B cell (primary cell): ENCODE data around the gene ORC5. TPM values are rescaled to one million over a fixed set of nuclear protein-coding genes. Genes with fewer than 3 reads are reported as not detected.

Experiments
- ATAC-seq: fragments of 200-7000 bp; cut with Tn5 transposase; one replicate; pipeline ENCODE4 v1.10.0; 2021; ENCODE audit warnings: low read depth, mild to moderate bottlenecking, moderate number of reproducible peaks, moderate library complexity
- CTCF ChIA-PET: fragments of 350-600 bp; sonication (Branson Sonifier 250); formaldehyde crosslinking; loops from one replicate; lab custom pipeline; 2021; ENCODE audit warnings: antibody characterized with exemption, inconsistent platforms; lab: Charles Lee
- POLR2A ChIA-PET: fragments of 350-600 bp; sonication (Branson Sonifier 250); formaldehyde crosslinking; loops from one replicate; lab custom pipeline; 2021; ENCODE audit warnings: antibody characterized with exemption; lab: Charles Lee
- DNase-seq: peaks from one replicate; pipeline ENCODE4 v3.0.0; 2013
- H2AFZ ChIP-seq: 2 replicates; pipeline ENCODE4 v1.6.1; 2012; ENCODE audit warnings: mild to moderate bottlenecking, low read depth, low read length; ENCODE audit not compliant: insufficient read depth, poor library complexity, severe bottlenecking
- H3K27ac ChIP-seq, 2 donors: 1 replicate in 1 of 2; 2 replicates in 1 of 2; pipeline ENCODE4 v1.5.1; 2012 to 2013; ENCODE audit warnings: low read length in 2 of 2, mild to moderate bottlenecking in 2 of 2, moderate library complexity in 1 of 2
- H3K27me3 ChIP-seq, 4 experiments: fragments of 200-600 bp in 1 of 4; sonication (generic) in 1 of 4; replicated peaks in 1 of 4; 1 replicate in 2 of 4; 2 replicates in 2 of 4; pipeline versions ENCODE4 v1.6.1 to v1.7.0; 2013 to 2016; ENCODE audit warnings: low read length in 3 of 4, mild to moderate bottlenecking in 2 of 4, mixed read lengths in 1 of 4, moderate library complexity in 1 of 4; ENCODE audit not compliant: insufficient read depth in 4 of 4, control insufficient read depth in 3 of 4; ENCODE audit errors: control extremely low read depth in 1 of 4
- H3K36me3 ChIP-seq, 2 experiments: replicated peaks in 1 of 2; 1 replicate in 1 of 2; 2 replicates in 1 of 2; pipeline versions ENCODE4 v1.6.1 to v1.7.1; 2013; ENCODE audit warnings: low read length in 1 of 2; ENCODE audit not compliant: insufficient read depth in 2 of 2, control insufficient read depth in 1 of 2; ENCODE audit errors: control extremely low read depth in 1 of 2, extremely low read depth in 1 of 2
- H3K4me1 ChIP-seq, 2 donors: fragments of 200-600 bp in 1 of 2; sonication (generic) in 1 of 2; 1 replicate in 1 of 2; 2 replicates in 1 of 2; pipeline versions ENCODE4 v1.5.1 to v1.6.1; 2013 to 2017; ENCODE audit warnings: low read length in 2 of 2; ENCODE audit not compliant: control insufficient read depth in 2 of 2, insufficient read depth in 2 of 2
- H3K4me2 ChIP-seq: replicated peaks from 2 replicates; pipeline ENCODE3; 2012; ENCODE audit warnings: mild to moderate bottlenecking, low read depth, low read length; ENCODE audit not compliant: poor library complexity, severe bottlenecking
- H3K4me3 ChIP-seq, 5 experiments: fragments of 200-600 bp in 1 of 5; sonication (generic) in 1 of 5; 1 replicate in 3 of 5; 2 replicates in 2 of 5; pipeline versions ENCODE4 v1.5.1 to v1.7.0; 2011 to 2016; ENCODE audit warnings: low read length in 4 of 5, mild to moderate bottlenecking in 4 of 5, low read depth in 2 of 5, control low read depth in 1 of 5, moderate library complexity in 1 of 5; ENCODE audit not compliant: insufficient read depth in 1 of 5; ENCODE audit errors: control extremely low read depth in 1 of 5, extremely low read depth in 1 of 5
- H3K79me2 ChIP-seq: fragments of 200-600 bp; sonication (generic); one replicate; pipeline ENCODE4 v1.6.0; 2016; ENCODE audit warnings: low read length; ENCODE audit not compliant: control insufficient read depth, insufficient read depth
- H3K9ac ChIP-seq: fragments of 200-600 bp; sonication (generic); 2 replicates; pipeline ENCODE4 v1.6.1; 2017; ENCODE audit warnings: mild to moderate bottlenecking, low read length, moderate library complexity
- H3K9me3 ChIP-seq, 3 donors: one replicate each; pipeline versions ENCODE4 v1.6.1 to v1.7.1; 2013; ENCODE audit warnings: low read length in 2 of 3; ENCODE audit not compliant: control insufficient read depth in 2 of 3, insufficient read depth in 1 of 3; ENCODE audit errors: control extremely low read depth in 1 of 3
- H4K20me1 ChIP-seq: 2 replicates; pipeline ENCODE4 v1.6.0; 2012; ENCODE audit warnings: mild to moderate bottlenecking, low read length; ENCODE audit not compliant: insufficient read depth, control insufficient read depth, poor library complexity, severe bottlenecking
- H3K27ac Mint-ChIP-seq: one replicate; pipeline ENCODE4 v1.8.0; 2021; ENCODE audit warnings: mixed read lengths
- H3K27me3 Mint-ChIP-seq: one replicate; pipeline ENCODE4 v1.8.0; 2021; ENCODE audit warnings: mixed read lengths
- H3K4me1 Mint-ChIP-seq: one replicate; pipeline ENCODE4 v1.8.0; 2021; ENCODE audit warnings: mixed read lengths
- H3K4me3 Mint-ChIP-seq: one replicate; pipeline ENCODE4 v1.8.0; 2021; ENCODE audit warnings: mixed read lengths
- H3K9me3 Mint-ChIP-seq: one replicate; pipeline ENCODE4 v1.8.0; 2022; ENCODE audit warnings: mixed read lengths; ENCODE audit not compliant: insufficient read depth
- CTCF ChIP-seq: fragments of 200-600 bp; IDR thresholded peaks from one replicate; pipeline ENCODE4 v1.8.0; 2022; ENCODE audit warnings: antibody characterized with exemption, mild to moderate bottlenecking
- EZH2 ChIP-seq: IDR thresholded peaks from 2 replicates; pipeline ENCODE4 v1.6.1; 2012; ENCODE audit warnings: borderline replicate concordance, low read depth, mild to moderate bottlenecking, moderate library complexity, low read length; ENCODE audit not compliant: insufficient read depth, poor library complexity, severe bottlenecking
- WGBS: methylation state at CpG from one replicate; pipeline ENCODE4 v1.1.5; 2013; ENCODE audit warnings: missing lambda C conversion rate; ENCODE audit not compliant: insufficient coverage; 5-methylcytosine and 5-hydroxymethylcytosine counted together
- intact Hi-C: fragments of 100-400 bp; cut with micrococcal nuclease; formaldehyde crosslinking; loops from one replicate; pipeline ENCODE4 v1.10.0; 2022
- polyA minus RNA-seq: library from RNA; depleted of rRNA, polyadenylated mRNA; stranded (reverse); fragments of >200 nt; gene quantifications from 2 replicates; pipeline ENCODE4 v1.2.3, GENCODE V29; 2012
- polyA plus RNA-seq: library from polyadenylated mRNA; depleted of rRNA; stranded (reverse); fragments of >200 nt; gene quantifications from 2 replicates; pipeline ENCODE4 v1.2.3, GENCODE V29; 2012
- total RNA-seq, 2 donors: library from RNA; stranded (reverse); fragments of 120-200 nt in 1 of 2; gene quantifications; 1 replicate in 1 of 2; 2 replicates in 1 of 2; pipeline versions ENCODE4 v1.2.3 to v1.2.4, GENCODE V29; 2013 to 2022

The ORC5 gene
- 18.1 and 20.2 TPM in 2 replicates for total RNA-seq
- 22.7 TPM for total RNA-seq (2013)
- 5.0 and 6.8 TPM in 2 replicates for polyA plus RNA-seq
- 7.8 and 8.1 TPM in 2 replicates for polyA minus RNA-seq

- Histone ChIP-seq H3K4me1 (peaks cover 12 to 14% of the 10 kb centered on the region in 2 donors), H3K27me3 (no peaks in the 10 kb centered on the region), H3K4me2 (peak within 1 kb of the TSS; percentile 75), H3K9ac (peak within 1 kb of the TSS; percentile 84), H2AFZ (peak within 1 kb of the TSS; percentile 86), H3K79me2 (peaks cover 26% of the 10 kb centered on the region), H3K36me3 (peaks cover 9 to 12% of the 10 kb centered on the region in 2 experiments), H4K20me1 (no peaks in the 10 kb centered on the region), H3K4me3 (peak within 1 kb of the TSS; percentile 86 to 98 (median 90)), H3K9me3 (peaks cover 0 to 2% (median 0%) of the 10 kb centered on the region in 3 donors), H3K27ac (peak within 1 kb of the TSS; percentile 55 to 83)
- intact Hi-C loops = loop anchor here (1.0 to 10.0 kb wide), 2 partner anchors 863 to 1324 kb away; partner anchors contain the start of genes DNAJC2, PSMC2 and RINT1
- CTCF ChIA-PET = interaction anchor here (0.8 kb wide), 1 partner anchor 23 kb away, joined by 3 read pairs; no protein-coding TSS in a partner anchor
- H3K27me3 Mint-ChIP-seq = peaks cover 14% of the 10 kb centered on the region
- TF ChIP-seq CTCF = no peak
- no peak for TF ChIP-seq EZH2
- under 1% methylated on average over 47 of the region's 47 CpGs for WGBS
- peak; percentile 100 for ATAC-seq
- POLR2A ChIA-PET = no interaction called here
- peak within 1 kb of the TSS; percentile 95 for H3K4me3 Mint-ChIP-seq
- DNase-seq = peak; percentile 84
- peaks cover 28% of the 10 kb centered on the region for H3K4me1 Mint-ChIP-seq
- H3K27ac Mint-ChIP-seq = peak within 1 kb of the TSS; percentile 90
- H3K9me3 Mint-ChIP-seq = no peaks in the 10 kb centered on the region
Measured at GRCh38 chr7:104207731-104208420, at the start of gene ORC5. Gene ORC5 (minus strand): TSS chr7:104208013. CDS start chr7:104207904, 109 bp downstream.

- Mint-ChIP-seq H3K27me3 (peaks cover 18% of the 10 kb centered on the region), H3K27ac (no peak overlapping the region), H3K9me3 (no peaks in the 10 kb centered on the region), H3K4me3 (no peak overlapping the region), H3K4me1 (no peaks in the 10 kb centered on the region)
- TF ChIP-seq EZH2 (no peak), CTCF (no peak)
- H3K4me3 ChIP-seq = no peak overlapping the region
- ATAC-seq = no peak
- ChIA-PET CTCF (interaction anchor here (1.1 kb wide), 1 partner anchor 11 kb away, joined by 4 read pairs; no protein-coding TSS in a partner anchor), POLR2A (no interaction called here)
- WGBS = no CpG with 5 or more reads among the region's 5 CpGs
- no peak overlapping the region for H3K27ac ChIP-seq
- no peaks in the 10 kb centered on the region for H3K4me1 ChIP-seq
- no peak overlapping the region for H3K4me2 ChIP-seq
- no peaks in the 10 kb centered on the region for H4K20me1 ChIP-seq
- DNase-seq = no peak
- H3K27me3 ChIP-seq = peaks cover 0 to 4% (median 0%) of the 10 kb centered on the region in 4 experiments
- H3K9me3 ChIP-seq = no peaks in the 10 kb centered on the region
- intact Hi-C loops = no loop called here
- no peaks in the 10 kb centered on the region for H3K36me3 ChIP-seq
- H3K79me2 ChIP-seq = no peaks in the 10 kb centered on the region
- H3K9ac ChIP-seq = no peak overlapping the region
- no peak overlapping the region for H2AFZ ChIP-seq
Measured at GRCh38 chr7:104255616-104256015, 47.8 kb upstream of the ORC5 start.
